Spleen (tissue), 11 donors: ENCODE measurements around the gene FAM120AOS. TPM values are rescaled to one million over a fixed set of nuclear protein-coding genes. Genes with fewer than 3 reads are reported as not detected.

Experiments
- DNase-seq: peaks from one replicate; pipeline ENCODE4 v3.0.0-alpha.2; 2020
- H3K27ac ChIP-seq, 8 donors: fragments of 200-600 bp; sonication (generic) in 7 of 8; 1 replicate in 4 of 8; 2 replicates in 4 of 8; pipeline versions ENCODE4 v1.5.0 to v1.8.0; 2016 to 2021; ENCODE audit warnings: inconsistent platforms in 4 of 8, mild to moderate bottlenecking in 4 of 8, moderate library complexity in 1 of 8
- H3K27me3 ChIP-seq, 7 donors: fragments of 200-600 bp; sonication (generic) in 6 of 7; replicated peaks in 1 of 7; 1 replicate in 4 of 7; 2 replicates in 3 of 7; pipeline versions ENCODE4 v1.5.0 to v1.8.0; 2016 to 2021; ENCODE audit warnings: inconsistent platforms in 3 of 7, mild to moderate bottlenecking in 1 of 7
- H3K36me3 ChIP-seq, 6 donors: fragments of 200-600 bp; sonication (generic) in 5 of 6; 1 replicate in 4 of 6; 2 replicates in 2 of 6; pipeline versions ENCODE4 v1.5.0 to v1.8.0; 2016 to 2021; ENCODE audit warnings: inconsistent platforms in 2 of 6
- H3K4me1 ChIP-seq, 6 donors: fragments of 200-600 bp; sonication (generic) in 5 of 6; 1 replicate in 3 of 6; 2 replicates in 3 of 6; pipeline versions ENCODE4 v1.5.0 to v1.8.0; 2016 to 2021; ENCODE audit warnings: inconsistent platforms in 3 of 6
- H3K4me3 ChIP-seq, 8 donors: fragments of 200-600 bp; sonication (generic) in 7 of 8; 1 replicate in 4 of 8; 2 replicates in 4 of 8; pipeline versions ENCODE4 v1.5.0 to v1.8.0; 2016 to 2021; ENCODE audit warnings: inconsistent platforms in 4 of 8, mild to moderate bottlenecking in 4 of 8, moderate library complexity in 2 of 8
- H3K9me3 ChIP-seq, 8 donors: fragments of 200-600 bp; sonication (generic) in 7 of 8; 1 replicate in 4 of 8; 2 replicates in 4 of 8; pipeline versions ENCODE4 v1.5.0 to v1.8.0; 2016 to 2021; ENCODE audit warnings: inconsistent platforms in 4 of 8
- CTCF ChIP-seq, 11 experiments: fragments of 200-600 bp in 7 of 11; fragments of 450-650 bp in 4 of 11; sonication (generic) in 4 of 11; IDR thresholded peaks in 8 of 11; conservative IDR thresholded peaks in 3 of 11; 1 replicate in 7 of 11; 2 replicates in 4 of 11; pipeline versions ENCODE4 v1.4.0 to v1.8.0; 2016 to 2021; ENCODE audit warnings: antibody characterized with exemption in 11 of 11, inconsistent platforms in 4 of 11, mild to moderate bottlenecking in 1 of 11
- POLR2A ChIP-seq, 3 donors: fragments of 450-650 bp; IDR thresholded peaks; one replicate each; pipeline ENCODE4 v1.5.1; 2017; ENCODE audit warnings: antibody characterized with exemption in 3 of 3, mild to moderate bottlenecking in 1 of 3
- POLR2AphosphoS5 ChIP-seq, 3 donors: sonication (generic); formaldehyde crosslinking; IDR thresholded peaks; one replicate each; pipeline ENCODE4 v1.5.1; 2017; ENCODE audit warnings: antibody characterized with exemption in 3 of 3
- WGBS, 5 donors: extraction: QIAGEN DNeasy Blood & Tissue Kit in 3 of 5; methylation state at CpG; one replicate each; pipeline versions ENCODE4 v1.1.5 to v1.1.7; 2013 to 2018; 5-methylcytosine and 5-hydroxymethylcytosine counted together
- intact Hi-C: fragments of 100-400 bp; cut with DNase I; formaldehyde crosslinking; loops from one replicate; pipeline ENCODE4 v1.15.0; 2023; ENCODE audit warnings: low total_unique reads
- polyA plus RNA-seq, 3 donors: library from polyadenylated mRNA; stranded (reverse); fragments of 200-250 nt; gene quantifications; one replicate each; pipeline ENCODE4 v1.2.1, GENCODE V29; 2013
- total RNA-seq, 7 donors: library from RNA; depleted of rRNA in 3 of 7; stranded (reverse); fragments of >200 nt in 3 of 7; fragmentation: NEBNext Ultra II Directional in 4 of 7; extraction: Animal tissue kit (Norgen Biotek cat#: 25700) in 4 of 7; gene quantifications; one replicate each; pipeline versions ENCODE4 v1.1.0 to v1.2.1, GENCODE V29; 2016 to 2021
- donor health status: healthy with polysubstance abuse.
- donor health status: DM: no; HTN: no; CAD: no; lungs with moderate emphysema.
- donor health status: DM: no; HTN: no; CAD: no.
- donor health status: Bipolar disorder and iron deficiency.
- donor health status: healthy.
- donor health status: DM: no; HTN: no; CAD: no.
- donor health status: DM: yes; HTN: yes; CAD: no.

The FAM120AOS gene
- total and polyA plus RNA-seq, 10 donors, result 20.6 to 46.8 (median 36.2) TPM

- WGBS, 5 donors, result 91 to 96% (median 95%) methylated on average over 7 of the region's 7 CpGs
- peaks cover 0 to 4% (median 1%) of the 10 kb centered on the region in 6 donors for H3K4me1 ChIP-seq
- no peak for DNase-seq
- no peaks in the 10 kb centered on the region for H3K27me3 ChIP-seq
- H3K9me3 ChIP-seq, result no peaks in the 10 kb centered on the region
- H3K36me3 ChIP-seq, result no peaks in the 10 kb centered on the region
- no peak overlapping the region for H3K4me3 ChIP-seq
- intact Hi-C loops, result no loop called here
- no peak overlapping the region for H3K27ac ChIP-seq
- no peak for TF ChIP-seq POLR2AphosphoS5 (IDR thresholded peaks at IDR 0.05)
- no peak for TF ChIP-seq CTCF (IDR thresholded peaks at IDR 0.05 in 8 of 11, conservative IDR thresholded peaks at IDR 0.05 in 3 of 11)
- no peak for TF ChIP-seq POLR2A (IDR thresholded peaks at IDR 0.05)
These were observed 16.6 kb downstream of the FAM120AOS start for GRCh38 chr9:93436655-93437407.

DNA sequence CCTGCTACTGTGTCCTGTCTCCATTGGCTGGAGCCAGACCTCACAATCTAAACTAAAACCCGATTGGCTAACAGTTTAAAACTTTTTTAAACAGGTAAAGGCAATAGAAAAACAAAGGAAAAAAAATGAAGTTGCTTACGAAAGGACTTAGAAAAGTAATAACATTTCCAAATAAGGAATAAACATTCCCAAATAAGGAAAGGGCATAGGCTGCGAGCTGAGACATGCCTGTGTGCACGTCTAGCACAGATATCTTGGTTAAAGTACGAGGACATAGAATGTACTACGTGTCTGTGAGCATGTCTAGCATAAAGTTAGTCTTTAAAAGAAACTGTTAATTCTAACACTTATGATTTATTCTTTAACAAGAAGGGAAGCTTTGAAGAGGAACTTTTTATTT lies 17.2 kb downstream of the FAM120AOS start:
- intact Hi-C loops, result no loop called here
- 83 to 96% (median 93%) methylated on average over 6 of the region's 6 CpGs for WGBS, 5 donors
- TF ChIP-seq POLR2A (IDR thresholded peaks at IDR 0.05), result no peak
- no peak for TF ChIP-seq POLR2AphosphoS5 (IDR thresholded peaks at IDR 0.05)
- no peak for TF ChIP-seq CTCF (IDR thresholded peaks at IDR 0.05 in 8 of 11, conservative IDR thresholded peaks at IDR 0.05 in 3 of 11)
- H3K4me1 ChIP-seq, result peaks cover 0 to 9% (median 2%) of the 10 kb centered on the region in 6 donors
- H3K4me3 ChIP-seq, result no peak overlapping the region
- H3K27ac ChIP-seq, result no peak overlapping the region
- DNase-seq, result no peak
- no peaks in the 10 kb centered on the region for H3K9me3 ChIP-seq
- H3K36me3 ChIP-seq, result no peaks in the 10 kb centered on the region
- H3K27me3 ChIP-seq, result no peaks in the 10 kb centered on the region

- no peaks in the 10 kb centered on the region for H3K27me3 ChIP-seq
- no peaks in the 10 kb centered on the region for H3K36me3 ChIP-seq
- DNase-seq, result no peak
- H3K9me3 ChIP-seq, result no peaks in the 10 kb centered on the region
- no peak overlapping the region for H3K4me3 ChIP-seq
- intact Hi-C loops, result no loop called here
- no peak for TF ChIP-seq CTCF (IDR thresholded peaks at IDR 0.05 in 8 of 11, conservative IDR thresholded peaks at IDR 0.05 in 3 of 11)
- no peak for TF ChIP-seq POLR2A (IDR thresholded peaks at IDR 0.05)
- H3K4me1 ChIP-seq, result peaks cover 0 to 9% (median 2%) of the 10 kb centered on the region in 6 donors
- H3K27ac ChIP-seq, result no peak overlapping the region
- 82 to 88% (median 85%) methylated on average over 8 of the region's 8 CpGs for WGBS, 5 donors
These were observed 18.0 kb downstream of the FAM120AOS start for GRCh38 chr9:93435386-93435785.

DNA sequence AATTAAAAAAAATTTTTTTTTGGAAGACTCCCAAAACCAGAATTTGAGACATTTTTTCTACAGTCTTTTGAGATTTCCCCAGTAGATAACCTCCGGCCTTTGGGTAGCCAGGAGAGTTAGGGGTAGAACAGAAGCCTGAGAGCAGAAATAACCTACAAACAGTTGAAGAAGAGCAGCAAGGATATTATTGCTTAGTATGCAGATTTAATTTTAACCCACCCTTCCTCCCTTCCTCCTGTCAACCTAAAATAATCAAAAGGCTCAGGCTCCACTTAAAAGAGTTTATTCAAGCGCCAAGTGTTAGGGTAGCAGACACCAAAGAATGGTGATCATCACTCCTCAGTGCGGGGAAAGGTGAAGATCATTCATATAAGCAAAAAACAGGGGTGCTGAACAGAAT lies 19.3 kb downstream of the FAM120AOS start:
- intact Hi-C loops, result no loop called here
- Histone ChIP-seq H3K27ac (no peak overlapping the region), H3K4me3 (no peak overlapping the region), H3K9me3 (no peaks in the 10 kb centered on the region), H3K36me3 (no peaks in the 10 kb centered on the region), H3K27me3 (no peaks in the 10 kb centered on the region), H3K4me1 (peaks cover 0 to 9% (median 2%) of the 10 kb centered on the region in 6 donors)
- no peak for TF ChIP-seq POLR2A (IDR thresholded peaks at IDR 0.05)
- TF ChIP-seq CTCF (IDR thresholded peaks at IDR 0.05 in 8 of 11, conservative IDR thresholded peaks at IDR 0.05 in 3 of 11), result no peak
- TF ChIP-seq POLR2AphosphoS5 (IDR thresholded peaks at IDR 0.05), result no peak
- WGBS, 5 donors, result 73 to 87% (median 80%) methylated on average over 3 of the region's 3 CpGs
- DNase-seq, result no peak
